Measurements from ENCODE around the gene PDSS2. TPM values are rescaled to one million over a fixed set of nuclear protein-coding genes. Genes with fewer than 3 reads are reported as not detected.

Gene PDSS2
- total and polyA plus RNA-seq, 4 donors = 10.5 to 20.9 (median 16.0) TPM

GRCh38 chr6:107304421-107305025, 154.8 kb downstream of the PDSS2 start (continued):
- TF ChIP-seq, protein P1, sequence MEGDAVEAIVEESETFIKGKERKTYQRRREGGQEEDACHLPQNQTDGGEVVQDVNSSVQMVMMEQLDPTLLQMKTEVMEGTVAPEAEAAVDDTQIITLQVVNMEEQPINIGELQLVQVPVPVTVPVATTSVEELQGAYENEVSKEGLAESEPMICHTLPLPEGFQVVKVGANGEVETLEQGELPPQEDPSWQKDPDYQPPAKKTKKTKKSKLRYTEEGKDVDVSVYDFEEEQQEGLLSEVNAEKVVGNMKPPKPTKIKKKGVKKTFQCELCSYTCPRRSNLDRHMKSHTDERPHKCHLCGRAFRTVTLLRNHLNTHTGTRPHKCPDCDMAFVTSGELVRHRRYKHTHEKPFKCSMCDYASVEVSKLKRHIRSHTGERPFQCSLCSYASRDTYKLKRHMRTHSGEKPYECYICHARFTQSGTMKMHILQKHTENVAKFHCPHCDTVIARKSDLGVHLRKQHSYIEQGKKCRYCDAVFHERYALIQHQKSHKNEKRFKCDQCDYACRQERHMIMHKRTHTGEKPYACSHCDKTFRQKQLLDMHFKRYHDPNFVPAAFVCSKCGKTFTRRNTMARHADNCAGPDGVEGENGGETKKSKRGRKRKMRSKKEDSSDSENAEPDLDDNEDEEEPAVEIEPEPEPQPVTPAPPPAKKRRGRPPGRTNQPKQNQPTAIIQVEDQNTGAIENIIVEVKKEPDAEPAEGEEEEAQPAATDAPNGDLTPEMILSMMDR (IDR thresholded peaks at IDR 0.05; ENCODE audit: low read depth, low read length, missing input control) = no peak
- TF ChIP-seq NR2F2 (IDR thresholded peaks at IDR 0.05) (no peak), HNF4G (IDR thresholded peaks at IDR 0.05) (no peak)

DNA sequence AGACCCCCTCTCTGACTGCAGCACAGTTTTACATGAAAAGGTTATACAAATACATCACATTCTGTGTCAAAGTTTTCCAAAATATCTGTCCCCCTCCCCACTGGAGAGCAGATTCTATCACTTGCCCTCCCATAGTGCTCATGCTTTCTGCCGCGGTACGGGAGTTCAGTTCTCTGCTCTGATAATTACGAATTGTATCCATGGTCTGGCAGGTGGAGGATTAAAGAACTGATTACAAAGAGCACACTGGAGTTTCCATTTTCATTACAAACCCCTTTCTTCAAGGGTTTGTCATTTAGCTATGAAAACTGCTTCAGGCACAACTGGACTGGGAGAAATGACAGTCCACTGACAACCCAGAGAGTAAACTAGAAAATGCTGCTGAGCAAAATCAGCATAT, 166.0 kb downstream of the PDSS2 start:
- H3K36me3 ChIP-seq (ENCODE audit: control insufficient read depth in 4 of 4, insufficient read depth in 3 of 4, low read depth in 1 of 4, low read length in 3 of 4) = no peaks in the 10 kb centered on the region
- no peaks in the 10 kb centered on the region for H3K27me3 ChIP-seq (ENCODE audit: control insufficient read depth in 4 of 4, insufficient read depth in 4 of 4, low read length in 3 of 4)
- no peak overlapping the region for H3K4me3 ChIP-seq (ENCODE audit: low read depth in 1 of 3, low read length in 3 of 3)
- no peaks in the 10 kb centered on the region for H3K9me3 ChIP-seq (ENCODE audit: control insufficient read depth in 4 of 4, low read length in 3 of 4)
- 89% methylated on average over 4 of the region's 4 CpGs for WGBS
- no peaks in the 10 kb centered on the region for H3K4me1 ChIP-seq (ENCODE audit: control insufficient read depth in 4 of 4, insufficient read depth in 4 of 4, low read length in 3 of 4)
- TF ChIP-seq ZBTB33 (IDR thresholded peaks at IDR 0.05) (no peak), HNF4A (conservative IDR thresholded peaks at IDR 0.05) (no peak), HNF4G (IDR thresholded peaks at IDR 0.05) (no peak), JUND (IDR thresholded peaks at IDR 0.05) (no peak)
- TF ChIP-seq, protein P1 (IDR thresholded peaks at IDR 0.05; ENCODE audit: low read depth, low read length, missing input control) = no peak
- H3K9ac ChIP-seq (ENCODE audit: low read depth in 1 of 2, low read length in 2 of 2) = no peak overlapping the region
- no peak for DNase-seq (ENCODE audit: low spot score)
- no peak overlapping the region for H3K27ac ChIP-seq (ENCODE audit: low read depth in 1 of 2, low read length in 2 of 2)

DNA sequence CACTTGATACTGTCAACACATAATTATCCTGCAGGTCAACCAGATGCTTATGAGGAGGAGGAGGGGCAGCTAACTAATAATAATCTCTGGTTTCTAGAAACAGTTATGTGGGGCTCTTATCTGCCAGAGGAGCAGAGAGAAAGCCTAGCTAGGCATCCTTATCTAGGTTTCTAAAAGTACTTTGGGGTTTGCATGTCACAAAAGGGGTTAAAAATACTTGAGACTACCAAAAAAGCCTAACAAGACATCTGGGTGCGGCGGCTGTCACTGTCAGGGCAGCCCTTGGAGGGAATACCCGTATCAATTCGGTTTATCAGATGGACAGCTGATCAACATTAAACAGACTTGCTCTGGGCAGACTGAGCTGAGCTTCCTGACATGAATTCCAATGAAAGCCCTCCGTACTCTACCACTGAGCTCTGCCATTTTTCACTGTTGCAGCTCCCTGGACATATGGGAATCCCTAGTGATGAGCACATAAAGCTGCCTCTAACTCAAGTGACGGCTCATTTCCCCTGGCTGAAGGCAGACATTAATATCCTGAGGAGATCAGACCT, 166.6 kb downstream of the PDSS2 start:
- H3K9ac ChIP-seq (ENCODE audit: low read depth in 1 of 2, low read length in 2 of 2) = no peak overlapping the region
- no peak overlapping the region for H3K4me3 ChIP-seq (ENCODE audit: low read depth in 1 of 3, low read length in 3 of 3)
- H3K9me3 ChIP-seq (ENCODE audit: control insufficient read depth in 4 of 4, low read length in 3 of 4) = no peaks in the 10 kb centered on the region
- no peak overlapping the region for H3K27ac ChIP-seq (ENCODE audit: low read depth in 1 of 2, low read length in 2 of 2)
- TF ChIP-seq SP1 (IDR thresholded peaks at IDR 0.05) = no peak
- TF ChIP-seq FOXA1 (IDR thresholded peaks at IDR 0.05) = no peak
- TF ChIP-seq JUND (IDR thresholded peaks at IDR 0.05) = no peak
- no peak for TF ChIP-seq RAD21 (IDR thresholded peaks at IDR 0.05)
- no peak for DNase-seq (ENCODE audit: low spot score)
- no peaks in the 10 kb centered on the region for H3K36me3 ChIP-seq (ENCODE audit: control insufficient read depth in 4 of 4, insufficient read depth in 3 of 4, low read depth in 1 of 4, low read length in 3 of 4)
- H3K4me1 ChIP-seq (ENCODE audit: control insufficient read depth in 4 of 4, insufficient read depth in 4 of 4, low read length in 3 of 4) = no peaks in the 10 kb centered on the region
- no peaks in the 10 kb centered on the region for H3K27me3 ChIP-seq (ENCODE audit: control insufficient read depth in 4 of 4, insufficient read depth in 4 of 4, low read length in 3 of 4)
- 91% methylated on average over 6 of the region's 6 CpGs for WGBS
